Subcutaneous adipose tissue (tissue), 4 donors: Measurements from ENCODE around the gene NUP93. TPM values are rescaled to one million over a fixed set of nuclear protein-coding genes. Genes with fewer than 3 reads are reported as not detected.

Source experiments
- total RNA-seq, 4 donors: library from RNA; depleted of rRNA; stranded (reverse); fragments of >200 nt; gene quantifications; one replicate each; pipeline ENCODE4 v1.1.0, GENCODE V29; 2016
- TF ChIP-seq, protein P1 (sequence below): fragments of 450-650 bp; IDR thresholded peaks from one replicate; pipeline ENCODE4 v1.5.1; 2016; ENCODE audit warnings: low read depth, mild to moderate bottlenecking, control low read depth, antibody characterized with exemption, moderate library complexity

NUP93 gene
- total RNA-seq, 4 donors from 2014 or later = 28.4 to 57.6 (median 47.5) TPM

DNA sequence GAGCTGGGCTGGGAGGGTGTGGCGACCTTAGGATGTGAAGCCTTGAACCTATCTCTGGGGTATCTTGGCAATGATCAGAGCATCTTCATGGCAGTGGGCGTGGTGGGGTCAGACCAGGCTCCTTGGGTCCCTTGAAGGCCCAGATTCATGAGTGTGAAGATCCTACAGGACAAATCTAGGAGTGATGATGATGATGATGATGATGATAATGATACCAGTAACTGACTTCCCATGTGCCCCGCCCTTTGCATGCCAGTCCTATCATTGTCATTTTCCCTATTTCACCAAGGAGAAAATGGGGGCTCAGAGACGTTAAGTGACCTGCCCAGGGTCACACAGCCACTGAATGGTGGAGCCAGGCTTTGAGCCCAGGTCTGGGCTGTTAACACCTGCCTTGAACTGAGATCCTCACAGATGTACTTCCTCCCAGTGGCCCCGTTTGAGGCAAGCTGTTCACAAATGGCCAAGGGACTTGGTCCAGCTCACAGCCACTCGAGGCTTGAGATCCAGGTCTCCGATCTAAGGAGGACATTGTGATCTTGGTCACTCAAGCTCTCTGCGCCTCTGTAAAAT lies 148.4 kb downstream of the NUP93 start:
- TF ChIP-seq, protein P1, sequence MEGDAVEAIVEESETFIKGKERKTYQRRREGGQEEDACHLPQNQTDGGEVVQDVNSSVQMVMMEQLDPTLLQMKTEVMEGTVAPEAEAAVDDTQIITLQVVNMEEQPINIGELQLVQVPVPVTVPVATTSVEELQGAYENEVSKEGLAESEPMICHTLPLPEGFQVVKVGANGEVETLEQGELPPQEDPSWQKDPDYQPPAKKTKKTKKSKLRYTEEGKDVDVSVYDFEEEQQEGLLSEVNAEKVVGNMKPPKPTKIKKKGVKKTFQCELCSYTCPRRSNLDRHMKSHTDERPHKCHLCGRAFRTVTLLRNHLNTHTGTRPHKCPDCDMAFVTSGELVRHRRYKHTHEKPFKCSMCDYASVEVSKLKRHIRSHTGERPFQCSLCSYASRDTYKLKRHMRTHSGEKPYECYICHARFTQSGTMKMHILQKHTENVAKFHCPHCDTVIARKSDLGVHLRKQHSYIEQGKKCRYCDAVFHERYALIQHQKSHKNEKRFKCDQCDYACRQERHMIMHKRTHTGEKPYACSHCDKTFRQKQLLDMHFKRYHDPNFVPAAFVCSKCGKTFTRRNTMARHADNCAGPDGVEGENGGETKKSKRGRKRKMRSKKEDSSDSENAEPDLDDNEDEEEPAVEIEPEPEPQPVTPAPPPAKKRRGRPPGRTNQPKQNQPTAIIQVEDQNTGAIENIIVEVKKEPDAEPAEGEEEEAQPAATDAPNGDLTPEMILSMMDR = no peak

- TF ChIP-seq, protein P1 = no peak
Measured at GRCh38 chr16:56879276-56879675, 149.3 kb downstream of the NUP93 start.

GRCh38 chr16:56880176-56880575 lies 150.2 kb downstream of the NUP93 start:
- TF ChIP-seq, protein P1 = no peak

- TF ChIP-seq, protein P1 = no peak
Measured at GRCh38 chr16:56880685-56881084, 150.8 kb downstream of the NUP93 start.

DNA sequence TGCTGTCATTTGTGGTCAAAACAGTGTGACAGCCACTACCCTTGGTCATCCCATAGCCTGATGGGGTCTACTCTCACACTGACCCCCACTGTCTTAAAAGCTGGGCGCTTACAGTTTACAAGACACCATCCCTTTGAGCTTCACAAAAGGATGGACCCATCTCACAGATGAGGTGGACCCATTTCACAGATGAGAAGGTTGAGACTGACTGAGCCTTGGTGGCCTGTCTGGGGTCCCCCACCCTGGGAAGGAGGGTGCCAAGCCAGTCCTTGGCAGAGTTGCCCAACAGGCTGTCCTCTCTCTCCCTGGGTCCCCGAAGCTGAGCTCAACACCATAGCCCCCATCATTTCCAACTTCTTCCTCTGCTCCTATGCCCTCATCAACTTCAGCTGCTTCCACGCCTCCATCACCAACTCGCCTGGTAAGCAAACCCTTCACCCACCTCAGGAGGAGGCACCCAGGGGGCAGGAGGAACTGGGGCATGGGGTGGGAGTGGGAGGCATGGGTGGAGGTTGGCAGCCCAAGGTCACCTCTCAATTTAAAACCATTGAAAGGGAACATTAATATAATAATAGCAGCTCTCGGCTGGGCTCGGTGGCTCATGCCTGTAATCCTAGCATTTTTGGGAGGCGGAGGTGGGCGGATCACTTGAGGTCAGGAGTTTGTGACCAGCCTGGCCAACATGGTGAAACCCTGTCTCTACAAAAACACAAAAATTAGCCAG lies 152.3 kb downstream of the NUP93 start:
- TF ChIP-seq, protein P1 = no peak

- TF ChIP-seq, protein P1 = no peak
Measured at GRCh38 chr16:56883586-56883985, 153.7 kb downstream of the NUP93 start.

- TF ChIP-seq, protein P1 = no peak
Measured at GRCh38 chr16:56884026-56884582, 154.2 kb downstream of the NUP93 start.
